Measurements from ENCODE around the gene SLC52A3. TPM values are rescaled to one million over a fixed set of nuclear protein-coding genes. Genes with fewer than 3 reads are reported as not detected.
"Not testable (repeated sequence)": the region's sequence is repeated elsewhere in the genome, so short reads cannot be mapped to it uniquely, and the experiment has no call there.

The SLC52A3 gene
- total RNA-seq, 2 experiments from 2014 or later = not detected

- ATAC-seq = no peak
- CTCF ChIA-PET = interaction anchor here (0.8 kb wide), 1 partner anchor 29 kb away, joined by 3 read pairs; no protein-coding TSS in a partner anchor
- Mint-ChIP-seq H3K4me1 (no peaks in the 10 kb centered on the region), H3K9me3 (ENCODE audit: low read depth) (no peaks in the 10 kb centered on the region), H3K4me3 (no peak overlapping the region), H3K36me3 (no peaks in the 10 kb centered on the region), H3K27me3 (peaks cover 45% of the 10 kb centered on the region), H3K27ac (no peak overlapping the region)
- DNase-seq = no peak
Observed at GRCh38 chr20:731891-732560, 36.3 kb downstream of the SLC52A3 start.

GRCh38 chr20:730005-730404 lies 38.3 kb downstream of the SLC52A3 start:
- H3K27ac Mint-ChIP-seq = no peak overlapping the region
- peaks cover 62% of the 10 kb centered on the region for H3K27me3 Mint-ChIP-seq
- H3K9me3 Mint-ChIP-seq (ENCODE audit: low read depth) = no peaks in the 10 kb centered on the region
- H3K4me1 Mint-ChIP-seq = no peaks in the 10 kb centered on the region
- DNase-seq (no peak), ATAC-seq (no peak)
- CTCF ChIA-PET = no interaction called here
- no peaks in the 10 kb centered on the region for H3K36me3 Mint-ChIP-seq
- no peak overlapping the region for H3K4me3 Mint-ChIP-seq

- H3K9me3 Mint-ChIP-seq (ENCODE audit: low read depth) = no peaks in the 10 kb centered on the region
- peaks cover 67% of the 10 kb centered on the region for H3K27me3 Mint-ChIP-seq
- H3K4me1 Mint-ChIP-seq = no peaks in the 10 kb centered on the region
- no peaks in the 10 kb centered on the region for H3K36me3 Mint-ChIP-seq
- peak; percentile 48 for DNase-seq
- no peak overlapping the region for H3K4me3 Mint-ChIP-seq
- peak; percentile 47 for ATAC-seq
- CTCF ChIA-PET = no interaction called here
- no peak overlapping the region for H3K27ac Mint-ChIP-seq
Observed at GRCh38 chr20:728256-728944, 39.9 kb downstream of the SLC52A3 start.

GRCh38 chr20:726160-726559 lies 42.1 kb downstream of the SLC52A3 start:
- H3K4me1 Mint-ChIP-seq = no peaks in the 10 kb centered on the region
- no peak for DNase-seq
- no peak for ATAC-seq
- peaks cover 58% of the 10 kb centered on the region for H3K27me3 Mint-ChIP-seq
- CTCF ChIA-PET = interaction anchor here (1.2 kb wide), 1 partner anchor 13 kb away, joined by 3 read pairs; no protein-coding TSS in a partner anchor
- H3K9me3 Mint-ChIP-seq (ENCODE audit: low read depth) = no peaks in the 10 kb centered on the region
- no peaks in the 10 kb centered on the region for H3K36me3 Mint-ChIP-seq
- no peak overlapping the region for H3K4me3 Mint-ChIP-seq
- no peak overlapping the region for H3K27ac Mint-ChIP-seq

GRCh38 chr20:725491-725890 lies 42.8 kb downstream of the SLC52A3 start:
- no peak overlapping the region for H3K4me3 Mint-ChIP-seq
- CTCF ChIA-PET = no interaction called here

GRCh38 chr20:724797-725196 lies 43.5 kb downstream of the SLC52A3 start:
- peaks cover 47% of the 10 kb centered on the region for H3K27me3 Mint-ChIP-seq
- H3K4me3 Mint-ChIP-seq; H3K9me3 Mint-ChIP-seq (ENCODE audit: low read depth); H3K36me3 Mint-ChIP-seq; H3K27ac Mint-ChIP-seq; ATAC-seq; CTCF ChIA-PET; DNase-seq; H3K4me1 Mint-ChIP-seq: not testable (repeated sequence)

More at GRCh38 chr20:725491-725890, 42.8 kb downstream of the SLC52A3 start:
- Mint-ChIP-seq H3K9me3 (ENCODE audit: low read depth) (no peaks in the 10 kb centered on the region), H3K36me3 (no peaks in the 10 kb centered on the region), H3K4me1 (no peaks in the 10 kb centered on the region), H3K27me3 (peaks cover 54% of the 10 kb centered on the region), H3K27ac (no peak overlapping the region)
- ATAC-seq = no peak
- no peak for DNase-seq

- Mint-ChIP-seq H3K36me3 (no peaks in the 10 kb centered on the region), H3K4me1 (no peaks in the 10 kb centered on the region), H3K4me3 (no peak overlapping the region), H3K9me3 (ENCODE audit: low read depth) (no peaks in the 10 kb centered on the region), H3K27ac (no peak overlapping the region), H3K27me3 (peaks cover 42% of the 10 kb centered on the region)
- CTCF ChIA-PET = no interaction called here
- DNase-seq (no peak), ATAC-seq (no peak)
Observed at GRCh38 chr20:723756-724155, 44.5 kb downstream of the SLC52A3 start.

- Mint-ChIP-seq H3K36me3 (no peaks in the 10 kb centered on the region), H3K4me3 (no peak overlapping the region), H3K9me3 (ENCODE audit: low read depth) (no peaks in the 10 kb centered on the region), H3K27me3 (peaks cover 37% of the 10 kb centered on the region), H3K27ac (no peak overlapping the region), H3K4me1 (no peaks in the 10 kb centered on the region)
- CTCF ChIA-PET = no interaction called here
- no peak for ATAC-seq
- DNase-seq = no peak
Observed at GRCh38 chr20:722822-723644, 45.3 kb downstream of the SLC52A3 start.

GRCh38 chr20:721876-722275 lies 46.4 kb downstream of the SLC52A3 start:
- Mint-ChIP-seq H3K4me1 (no peaks in the 10 kb centered on the region), H3K27me3 (peaks cover 35% of the 10 kb centered on the region), H3K27ac (no peak overlapping the region), H3K9me3 (ENCODE audit: low read depth) (no peaks in the 10 kb centered on the region), H3K4me3 (no peak overlapping the region), H3K36me3 (no peaks in the 10 kb centered on the region)
- ATAC-seq (no peak), DNase-seq (no peak)
- CTCF ChIA-PET = no interaction called here

GRCh38 chr20:719816-720215 lies 48.5 kb downstream of the SLC52A3 start:
- H3K4me1 Mint-ChIP-seq = no peaks in the 10 kb centered on the region
- H3K27me3 Mint-ChIP-seq = peaks cover 14% of the 10 kb centered on the region
- no peak overlapping the region for H3K4me3 Mint-ChIP-seq
- no peaks in the 10 kb centered on the region for H3K9me3 Mint-ChIP-seq (ENCODE audit: low read depth)
- no peak overlapping the region for H3K27ac Mint-ChIP-seq
- no peaks in the 10 kb centered on the region for H3K36me3 Mint-ChIP-seq
- DNase-seq = no peak
- CTCF ChIA-PET = no interaction called here
- ATAC-seq = no peak

- CTCF ChIA-PET = no interaction called here
- Mint-ChIP-seq H3K27me3 (peaks cover 12% of the 10 kb centered on the region), H3K27ac (no peak overlapping the region), H3K9me3 (ENCODE audit: low read depth) (no peaks in the 10 kb centered on the region), H3K4me3 (no peak overlapping the region), H3K4me1 (no peaks in the 10 kb centered on the region), H3K36me3 (no peaks in the 10 kb centered on the region)
- DNase-seq (no peak), ATAC-seq (no peak)
Observed at GRCh38 chr20:719068-719467, 49.2 kb downstream of the SLC52A3 start.

GRCh38 chr20:717832-718231 lies 50.5 kb downstream of the SLC52A3 start:
- H3K9me3 Mint-ChIP-seq (ENCODE audit: low read depth) = peaks cover 5% of the 10 kb centered on the region
- no peak for DNase-seq
- no peak overlapping the region for H3K27ac Mint-ChIP-seq
- H3K36me3 Mint-ChIP-seq = no peaks in the 10 kb centered on the region
- peaks cover 9% of the 10 kb centered on the region for H3K27me3 Mint-ChIP-seq
- ATAC-seq = no peak
- CTCF ChIA-PET = interaction anchor here (1.2 kb wide), 1 partner anchor 43 kb away, joined by 3 read pairs; no protein-coding TSS in a partner anchor
- no peak overlapping the region for H3K4me3 Mint-ChIP-seq
- H3K4me1 Mint-ChIP-seq = no peaks in the 10 kb centered on the region

- H3K36me3 Mint-ChIP-seq = no peaks in the 10 kb centered on the region
- peaks cover 9% of the 10 kb centered on the region for H3K27me3 Mint-ChIP-seq
- H3K27ac Mint-ChIP-seq = no peak overlapping the region
- ATAC-seq (no peak), DNase-seq (no peak)
- peaks cover 5% of the 10 kb centered on the region for H3K9me3 Mint-ChIP-seq (ENCODE audit: low read depth)
- no peaks in the 10 kb centered on the region for H3K4me1 Mint-ChIP-seq
- H3K4me3 Mint-ChIP-seq = no peak overlapping the region
- CTCF ChIA-PET = interaction anchor here (1.2 kb wide), 1 partner anchor 44 kb away, joined by 3 read pairs; no protein-coding TSS in a partner anchor
Observed at GRCh38 chr20:717271-717670, 51.0 kb downstream of the SLC52A3 start.
